ENCODE results near the gene FBXO17.

The FBXO17 gene

GRCh38 chr19:38891771-38892170 lies 83.8 kb downstream of the FBXO17 start:
- DNase-seq (ENCODE audit: low read depth in 2 of 2), result no peak
